Suppressor macrophage treated with lipopolysaccharide for 4 hours (primary cell): ENCODE results near the gene FAM151B.
"Not testable (repeated sequence)": the region's sequence is repeated elsewhere in the genome, so short reads cannot be mapped to it uniquely, and the experiment has no call there.

ENCODE experiments used
- DNase-seq: peaks from one replicate; pipeline ENCODE4 v3.0.0-alpha.2; 2020

The FAM151B gene

GRCh38 chr5:80487829-80488721, at the start of gene FAM151B:
Gene FAM151B (plus strand): TSS chr5:80488100. CDS start chr5:80488124, 24 bp downstream.
- DNase-seq: peak; percentile 85

- no peak for DNase-seq
These were observed 49.2 kb upstream of the FAM151B start for GRCh38 chr5:80438739-80439138.

GRCh38 chr5:80439213-80439612, 48.7 kb upstream of the FAM151B start:
- no peak for DNase-seq

- no peak for DNase-seq
These were observed 45.2 kb upstream of the FAM151B start for GRCh38 chr5:80442742-80443141.

- DNase-seq: no peak
These were observed 34.5 kb upstream of the FAM151B start for GRCh38 chr5:80453366-80453765.

GRCh38 chr5:80463269-80463668, 24.6 kb upstream of the FAM151B start:
- no peak for DNase-seq

- peak; percentile 75 for DNase-seq
These were observed 21.0 kb upstream of the FAM151B start for GRCh38 chr5:80466669-80467485.

- DNase-seq: no peak
These were observed 19.8 kb upstream of the FAM151B start for GRCh38 chr5:80468131-80468530.

- DNase-seq: not testable (repeated sequence)
These were observed 17.3 kb upstream of the FAM151B start for GRCh38 chr5:80470631-80471030.

GRCh38 chr5:80474929-80475328, 13.0 kb upstream of the FAM151B start:
- DNase-seq: no peak

- DNase-seq: no peak
These were observed 8.2 kb upstream of the FAM151B start for GRCh38 chr5:80479713-80480112.

- no peak for DNase-seq
These were observed 7.5 kb upstream of the FAM151B start for GRCh38 chr5:80480354-80480753.

- DNase-seq: peak; percentile 53
These were observed 6.6 kb upstream of the FAM151B start for GRCh38 chr5:80481019-80481893.

- no peak for DNase-seq
These were observed 5.3 kb upstream of the FAM151B start for GRCh38 chr5:80482578-80482977.

GRCh38 chr5:80483636-80484232, 4.2 kb upstream of the FAM151B start:
- no peak for DNase-seq

- no peak for DNase-seq
These were observed 464 bp upstream of the FAM151B start for GRCh38 chr5:80487444-80487828.

- no peak for DNase-seq
These were observed 3.4 kb downstream of the FAM151B start for GRCh38 chr5:80491296-80491695.

- DNase-seq: no peak
These were observed 4.8 kb downstream of the FAM151B start for GRCh38 chr5:80492741-80493140.

GRCh38 chr5:80493443-80493842, 5.5 kb downstream of the FAM151B start:
- not testable (repeated sequence) for DNase-seq

GRCh38 chr5:80495891-80496290, 8.0 kb downstream of the FAM151B start:
- DNase-seq: no peak

GRCh38 chr5:80502800-80503199, 14.9 kb downstream of the FAM151B start:
- DNase-seq: peak; percentile 32

- peak; percentile 68 for DNase-seq
These were observed 15.7 kb downstream of the FAM151B start for GRCh38 chr5:80503641-80504040.
